Peyer's patch (tissue), 4 donors: ENCODE measurements around the gene CPSF4L. TPM values are rescaled to one million over a fixed set of nuclear protein-coding genes. Genes with fewer than 3 reads are reported as not detected.

Experiments
- DNase-seq, 3 donors: peaks; one replicate each; pipeline ENCODE4 v3.0.0-alpha.2; 2017 to 2019
- H3K27ac ChIP-seq, 4 donors: fragments of 200-600 bp; sonication (generic); one replicate each; pipeline ENCODE4 v1.5.1; 2016 to 2019
- H3K27me3 ChIP-seq, 2 donors: fragments of 200-600 bp; sonication (generic); one replicate each; pipeline ENCODE4 v1.5.1; 2019
- H3K36me3 ChIP-seq, 3 donors: fragments of 200-600 bp; sonication (generic); one replicate each; pipeline ENCODE4 v1.5.1; 2016 to 2019
- H3K4me1 ChIP-seq, 4 donors: fragments of 200-600 bp; sonication (generic); one replicate each; pipeline ENCODE4 v1.5.1; 2016 to 2019
- H3K4me3 ChIP-seq, 4 donors: fragments of 200-600 bp; sonication (generic); 1 replicate in 3 of 4; 2 replicates in 1 of 4; pipeline ENCODE4 v1.5.1; 2016 to 2019; ENCODE audit warnings: mild to moderate bottlenecking in 1 of 4
- H3K9me3 ChIP-seq, 4 donors: fragments of 200-600 bp; sonication (generic); one replicate each; pipeline ENCODE4 v1.5.1; 2016 to 2019; ENCODE audit warnings: mild to moderate bottlenecking in 1 of 4
- POLR2A ChIP-seq, 2 donors: fragments of 450-650 bp; IDR thresholded peaks; one replicate each; pipeline ENCODE4 v1.5.1; 2017; ENCODE audit warnings: antibody characterized with exemption in 2 of 2, mild to moderate bottlenecking in 2 of 2, moderate library complexity in 2 of 2
- total RNA-seq, 4 donors: library from RNA; depleted of rRNA; stranded (reverse); fragments of >200 nt; gene quantifications; one replicate each; pipeline ENCODE4 v1.1.0, GENCODE V29; 2016
- TF ChIP-seq, protein P1 (sequence below), 6 experiments: fragments of 450-650 bp in 4 of 6; fragments of 200-600 bp in 2 of 6; sonication (generic) in 1 of 6; IDR thresholded peaks; one replicate each; pipeline ENCODE4 v1.5.1; 2017 to 2019; ENCODE audit warnings: antibody characterized with exemption in 6 of 6, mild to moderate bottlenecking in 3 of 6, moderate library complexity in 1 of 6

Gene CPSF4L
- total RNA-seq, 4 donors from 2014 or later, result not detected

DNA sequence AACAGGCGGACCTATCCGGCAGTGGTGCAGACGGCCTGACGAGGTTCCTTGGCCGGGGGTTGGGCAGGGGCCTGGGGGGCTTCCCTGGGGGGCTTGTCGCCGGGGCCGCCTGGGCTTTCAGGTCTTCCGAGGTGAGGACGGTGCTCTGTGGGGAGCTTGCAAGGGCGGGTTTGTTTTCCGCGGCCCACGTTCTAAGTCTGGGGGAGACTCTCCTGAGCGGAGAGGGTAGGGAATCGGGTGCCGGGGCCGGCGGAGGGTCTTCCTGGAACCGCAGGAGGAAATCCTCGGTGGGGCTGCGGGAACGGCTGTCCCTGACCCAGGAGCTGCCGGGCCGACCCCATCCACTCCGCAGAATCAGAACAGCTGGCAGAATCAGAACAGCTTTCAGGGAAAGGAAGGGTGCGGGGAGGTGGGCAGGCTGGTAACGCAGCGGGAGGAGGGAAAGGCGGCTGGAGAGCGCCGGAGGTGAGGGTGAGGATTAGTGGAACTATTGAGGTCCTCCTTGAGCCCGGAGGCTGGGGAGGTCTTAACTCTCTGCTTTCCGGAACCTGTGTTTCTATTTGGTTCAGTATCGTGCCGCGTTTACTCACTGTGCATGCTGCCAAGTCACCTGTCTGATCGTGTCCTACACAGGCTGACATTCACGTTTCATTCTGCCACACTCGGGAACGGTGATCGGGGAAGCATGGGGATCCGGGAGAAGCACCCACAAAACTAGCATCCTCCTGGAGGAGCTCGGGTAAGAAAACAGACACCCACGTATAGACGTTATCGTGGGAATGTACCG is 28.9 kb downstream of the CPSF4L start:
- Histone ChIP-seq H3K9me3 (no peaks in the 10 kb centered on the region), H3K4me1 (peaks cover 4 to 44% (median 10%) of the 10 kb centered on the region in 4 donors), H3K27me3 (no peaks in the 10 kb centered on the region), H3K27ac (peak overlapping the region; percentile 83 to 90 (median 88)), H3K36me3 (peaks cover 0 to 20% (median 0%) of the 10 kb centered on the region in 3 donors), H3K4me3 (peak overlapping the region; percentile 78 to 99 (median 86))
- no peak for TF ChIP-seq POLR2A (IDR thresholded peaks at IDR 0.05)
- TF ChIP-seq, protein P1, sequence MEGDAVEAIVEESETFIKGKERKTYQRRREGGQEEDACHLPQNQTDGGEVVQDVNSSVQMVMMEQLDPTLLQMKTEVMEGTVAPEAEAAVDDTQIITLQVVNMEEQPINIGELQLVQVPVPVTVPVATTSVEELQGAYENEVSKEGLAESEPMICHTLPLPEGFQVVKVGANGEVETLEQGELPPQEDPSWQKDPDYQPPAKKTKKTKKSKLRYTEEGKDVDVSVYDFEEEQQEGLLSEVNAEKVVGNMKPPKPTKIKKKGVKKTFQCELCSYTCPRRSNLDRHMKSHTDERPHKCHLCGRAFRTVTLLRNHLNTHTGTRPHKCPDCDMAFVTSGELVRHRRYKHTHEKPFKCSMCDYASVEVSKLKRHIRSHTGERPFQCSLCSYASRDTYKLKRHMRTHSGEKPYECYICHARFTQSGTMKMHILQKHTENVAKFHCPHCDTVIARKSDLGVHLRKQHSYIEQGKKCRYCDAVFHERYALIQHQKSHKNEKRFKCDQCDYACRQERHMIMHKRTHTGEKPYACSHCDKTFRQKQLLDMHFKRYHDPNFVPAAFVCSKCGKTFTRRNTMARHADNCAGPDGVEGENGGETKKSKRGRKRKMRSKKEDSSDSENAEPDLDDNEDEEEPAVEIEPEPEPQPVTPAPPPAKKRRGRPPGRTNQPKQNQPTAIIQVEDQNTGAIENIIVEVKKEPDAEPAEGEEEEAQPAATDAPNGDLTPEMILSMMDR (IDR thresholded peaks at IDR 0.05), result no peak
- DNase-seq, result peak; percentile 22 to 65 (median 53)

DNA sequence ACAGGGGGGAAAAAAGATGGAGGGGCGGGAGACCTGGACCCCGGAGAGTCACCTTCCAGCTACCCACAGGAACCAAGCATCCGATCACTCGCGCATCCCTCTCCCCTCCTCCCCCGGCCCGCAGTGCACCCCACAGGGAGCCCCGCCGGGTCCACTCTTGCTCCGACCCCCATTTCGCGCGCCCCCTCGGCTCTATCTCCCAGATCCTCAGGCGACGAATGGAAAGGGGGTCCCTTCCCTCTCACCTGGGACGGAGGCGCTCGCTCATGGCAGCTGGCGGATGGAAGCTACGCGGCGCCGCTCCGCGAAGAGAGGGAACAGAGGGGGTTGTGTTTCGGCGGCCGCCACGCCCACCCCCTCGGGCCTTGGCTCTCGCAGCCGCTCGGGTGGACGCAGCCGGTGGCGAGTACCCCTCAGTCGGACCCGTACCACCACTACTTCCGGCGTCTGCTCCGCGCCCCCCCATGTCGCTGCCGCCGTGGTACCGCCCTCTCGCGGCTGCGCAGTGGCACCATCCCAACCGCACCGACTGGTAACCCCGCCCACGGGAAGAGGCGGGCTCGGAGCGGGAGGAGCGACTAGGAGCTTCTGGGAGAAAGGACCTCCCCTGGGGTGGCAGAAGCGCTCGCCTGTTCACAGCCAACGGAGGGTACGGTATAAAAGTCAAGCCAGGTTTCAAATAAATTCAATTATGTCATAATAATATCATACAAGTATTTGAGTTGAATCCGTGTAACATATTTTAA is 29.7 kb downstream of the CPSF4L start:
- Histone ChIP-seq H3K4me3 (peak overlapping the region; percentile 78 to 99 (median 86)), H3K9me3 (no peaks in the 10 kb centered on the region), H3K36me3 (peaks cover 0 to 19% (median 0%) of the 10 kb centered on the region in 3 donors), H3K27me3 (no peaks in the 10 kb centered on the region), H3K27ac (peak overlapping the region; percentile 83 to 90 (median 88)), H3K4me1 (peaks cover 4 to 42% (median 10%) of the 10 kb centered on the region in 4 donors)
- peak; percentile 41 to 82 for TF ChIP-seq POLR2A (IDR thresholded peaks at IDR 0.05)
- TF ChIP-seq, protein P1 (IDR thresholded peaks at IDR 0.05), result peak in 5 of 6 experiments; percentile 18 to 65 (median 49)
- DNase-seq, result peak; percentile 94 to 98 (median 97)

DNA sequence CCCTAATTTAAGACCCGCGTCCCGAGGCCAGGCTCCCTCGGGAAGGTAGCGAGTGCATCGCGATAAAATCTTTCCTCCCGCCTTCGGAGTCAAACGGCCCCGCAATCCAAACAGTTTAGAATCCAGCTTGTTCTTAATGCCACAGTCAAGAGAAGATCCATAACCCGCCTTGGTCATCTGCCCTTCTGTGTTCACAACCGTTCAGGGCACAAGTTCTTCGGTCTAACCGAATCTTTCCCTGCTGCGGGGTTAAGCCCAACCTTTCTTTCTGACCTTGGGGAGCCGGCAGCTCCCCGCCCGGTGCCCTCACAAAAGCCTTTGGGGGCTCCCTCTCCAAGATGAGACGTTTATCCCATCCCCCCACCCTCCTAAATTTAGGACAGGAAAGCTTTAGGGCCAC is 30.3 kb downstream of the CPSF4L start:
- Histone ChIP-seq H3K4me1 (peaks cover 4 to 44% (median 10%) of the 10 kb centered on the region in 4 donors), H3K27ac (peak overlapping the region; percentile 83 to 90 (median 88))

DNA sequence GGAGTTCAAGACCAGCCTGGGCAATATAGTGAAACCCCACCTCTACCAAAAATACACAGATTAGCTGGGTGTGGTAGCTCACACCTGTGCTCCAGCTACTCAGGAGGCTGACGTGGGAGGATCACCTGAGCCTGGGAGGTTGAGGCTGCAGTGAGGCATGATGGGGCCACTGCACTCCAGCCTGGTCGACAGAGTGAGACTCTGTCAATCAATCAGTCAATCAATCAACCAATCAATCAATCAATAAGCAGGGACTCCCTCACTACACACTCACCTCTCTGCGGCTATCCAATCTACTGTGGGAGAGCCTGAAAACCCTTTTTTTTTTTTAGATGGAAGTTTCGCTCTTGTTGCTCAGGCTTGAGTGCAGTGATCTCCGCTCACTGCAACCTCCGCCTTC is 31.6 kb downstream of the CPSF4L start:
- H3K27ac ChIP-seq, result no peak overlapping the region
- no peak overlapping the region for H3K4me3 ChIP-seq
- no peaks in the 10 kb centered on the region for H3K9me3 ChIP-seq
- DNase-seq, result no peak
- H3K36me3 ChIP-seq, result no peaks in the 10 kb centered on the region
- TF ChIP-seq, protein P1 (IDR thresholded peaks at IDR 0.05), result no peak
- no peak for TF ChIP-seq POLR2A (IDR thresholded peaks at IDR 0.05)
- H3K27me3 ChIP-seq, result no peaks in the 10 kb centered on the region
- H3K4me1 ChIP-seq, result peaks cover 4 to 48% (median 10%) of the 10 kb centered on the region in 4 donors

More for the DNA sequence above, 30.3 kb downstream of the CPSF4L start:
- Histone ChIP-seq H3K4me3 (peak overlapping the region; percentile 78 to 99 (median 86)), H3K9me3 (no peaks in the 10 kb centered on the region), H3K27me3 (no peaks in the 10 kb centered on the region), H3K36me3 (peaks cover 0 to 13% (median 0%) of the 10 kb centered on the region in 3 donors)
- DNase-seq, result no peak
- TF ChIP-seq, protein P1 (IDR thresholded peaks at IDR 0.05), result no peak
- no peak for TF ChIP-seq POLR2A (IDR thresholded peaks at IDR 0.05)

DNA sequence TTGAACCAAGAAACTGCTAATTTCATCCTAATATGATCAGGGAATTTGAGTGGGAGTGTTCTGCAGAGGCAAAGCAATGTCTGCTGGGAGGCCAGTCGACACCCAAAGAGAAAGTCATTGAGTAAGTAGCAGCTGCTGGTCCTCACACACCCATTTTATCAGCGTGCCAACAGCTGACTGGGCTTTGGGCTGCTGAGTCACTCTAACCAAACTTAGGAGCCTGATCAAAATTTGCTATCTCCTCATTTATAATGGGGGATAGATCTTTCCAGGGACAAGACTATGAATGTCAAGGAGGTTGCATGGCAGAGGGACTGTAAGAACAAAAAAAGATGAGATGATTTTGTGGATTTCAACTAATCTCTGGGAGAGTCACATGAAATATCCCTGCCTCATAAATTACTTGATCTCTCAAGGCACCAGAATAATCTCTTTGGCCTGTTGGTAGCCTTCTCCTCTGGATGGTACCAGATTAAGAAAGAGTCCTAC is 32.9 kb downstream of the CPSF4L start:
- H3K4me1 ChIP-seq, result peaks cover under 1 to 43% (median 8%) of the 10 kb centered on the region in 4 donors

More for the DNA sequence above, 32.9 kb downstream of the CPSF4L start:
- DNase-seq, result peak in 2 of 3 donors; percentile 55 to 76
- peak overlapping the region in 2 of 4 donors; percentile 13 to 31 for H3K27ac ChIP-seq
- no peaks in the 10 kb centered on the region for H3K9me3 ChIP-seq
- no peak overlapping the region for H3K4me3 ChIP-seq
- no peak for TF ChIP-seq POLR2A (IDR thresholded peaks at IDR 0.05)
- TF ChIP-seq, protein P1 (IDR thresholded peaks at IDR 0.05), result no peak
- no peaks in the 10 kb centered on the region for H3K36me3 ChIP-seq
- no peaks in the 10 kb centered on the region for H3K27me3 ChIP-seq
